Tibial nerve (tissue), 4 donors: ENCODE data around the gene LY86. TPM values are rescaled to one million over a fixed set of nuclear protein-coding genes. Genes with fewer than 3 reads are reported as not detected.
A peak's percentile ranks its signal among the peaks of the same experiment; 100 is the strongest.

ENCODE experiments used
- DNase-seq, 2 donors: peaks; one replicate each; pipeline ENCODE4 v3.0.0-alpha.2; 2019; ENCODE audit warnings: low spot score in 2 of 2
- H3K27ac ChIP-seq, 4 donors: fragments of 200-600 bp; sonication (generic) in 3 of 4; one replicate each; pipeline ENCODE4 v1.5.1; 2017 to 2019; ENCODE audit warnings: mild to moderate bottlenecking in 1 of 4
- H3K27me3 ChIP-seq, 2 donors: fragments of 200-600 bp; sonication (generic) in 1 of 2; one replicate each; pipeline versions ENCODE4 v1.5.1 to v1.6.0; 2017 to 2019
- H3K36me3 ChIP-seq, 3 donors: fragments of 200-600 bp; sonication (generic); one replicate each; pipeline ENCODE4 v1.5.1; 2018 to 2019
- H3K4me1 ChIP-seq, 4 donors: fragments of 200-600 bp; sonication (generic) in 3 of 4; one replicate each; pipeline ENCODE4 v1.5.1; 2017 to 2019
- H3K4me3 ChIP-seq, 4 donors: fragments of 200-600 bp; sonication (generic) in 3 of 4; one replicate each; pipeline ENCODE4 v1.5.1; 2017 to 2019; ENCODE audit warnings: mild to moderate bottlenecking in 1 of 4, moderate library complexity in 1 of 4
- H3K9me3 ChIP-seq, 4 donors: fragments of 200-600 bp; sonication (generic) in 3 of 4; one replicate each; pipeline ENCODE4 v1.5.1; 2017 to 2019
- CTCF ChIP-seq, 5 experiments: fragments of 200-600 bp in 3 of 5; fragments of 450-650 bp in 2 of 5; sonication (generic) in 3 of 5; IDR thresholded peaks; one replicate each; pipeline ENCODE4 v1.5.1; 2016 to 2019; ENCODE audit warnings: antibody characterized with exemption in 5 of 5, mild to moderate bottlenecking in 3 of 5, moderate library complexity in 2 of 5
- EP300 ChIP-seq, 2 donors: sonication (generic); formaldehyde crosslinking; IDR thresholded peaks; one replicate each; pipeline ENCODE4 v1.6.1; 2017; ENCODE audit warnings: antibody characterized with exemption in 2 of 2, mild to moderate bottlenecking in 1 of 2
- POLR2A ChIP-seq, 2 donors: fragments of 450-650 bp; IDR thresholded peaks; one replicate each; pipeline ENCODE4 v1.6.1; 2017; ENCODE audit warnings: antibody characterized with exemption in 2 of 2, mild to moderate bottlenecking in 2 of 2, moderate library complexity in 2 of 2
- WGBS, 2 donors: methylation state at CpG; one replicate each; pipeline ENCODE4 v1.1.5; 2018; 5-methylcytosine and 5-hydroxymethylcytosine counted together
- total RNA-seq, 4 donors: library from RNA; depleted of rRNA; stranded (reverse); fragments of >200 nt; gene quantifications; one replicate each; pipeline ENCODE4 v1.1.0, GENCODE V29; 2016

The LY86 gene
- total RNA-seq, 4 donors from 2014 or later: 0.60 to 8.3 (median 4.5) TPM

- Histone ChIP-seq H3K9me3 (no peaks in the 10 kb centered on the region), H3K4me3 (no peak overlapping the region), H3K27ac (peak overlapping the region in 2 of 4 donors; percentile 40 to 43), H3K27me3 (no peaks in the 10 kb centered on the region), H3K36me3 (no peaks in the 10 kb centered on the region), H3K4me1 (peaks cover 0 to 17% (median 0%) of the 10 kb centered on the region in 4 donors)
- no peak for DNase-seq
- TF ChIP-seq EP300 (IDR thresholded peaks at IDR 0.05) (no peak), POLR2A (IDR thresholded peaks at IDR 0.05) (no peak), CTCF (IDR thresholded peaks at IDR 0.05) (no peak)
- 72 to 79% methylated on average over 12 of the region's 12 CpGs for WGBS, 2 donors
Measured at GRCh38 chr6:6678185-6678671, 89.7 kb downstream of the LY86 start.

- Histone ChIP-seq H3K4me1 (peaks cover 0 to 17% (median 0%) of the 10 kb centered on the region in 4 donors), H3K27ac (peak overlapping the region in 1 of 4 donors; percentile 31), H3K4me3 (no peak overlapping the region), H3K9me3 (no peaks in the 10 kb centered on the region), H3K27me3 (no peaks in the 10 kb centered on the region), H3K36me3 (no peaks in the 10 kb centered on the region)
- no peak for DNase-seq
- 66% methylated on average over 11 of the region's 11 CpGs for WGBS, 2 donors
- TF ChIP-seq POLR2A (IDR thresholded peaks at IDR 0.05) (no peak), CTCF (IDR thresholded peaks at IDR 0.05) (no peak), EP300 (IDR thresholded peaks at IDR 0.05) (no peak)
Measured at GRCh38 chr6:6678811-6679210, 90.3 kb downstream of the LY86 start.

- Histone ChIP-seq H3K27me3 (no peaks in the 10 kb centered on the region), H3K36me3 (no peaks in the 10 kb centered on the region), H3K9me3 (no peaks in the 10 kb centered on the region), H3K4me3 (no peak overlapping the region), H3K27ac (peak overlapping the region in 1 of 4 donors; percentile 31), H3K4me1 (peaks cover 0 to 17% (median 0%) of the 10 kb centered on the region in 4 donors)
- 58 to 64% methylated on average over 5 of the region's 5 CpGs for WGBS, 2 donors
- no peak for DNase-seq
- no peak for TF ChIP-seq CTCF (IDR thresholded peaks at IDR 0.05)
- TF ChIP-seq POLR2A (IDR thresholded peaks at IDR 0.05): no peak
- TF ChIP-seq EP300 (IDR thresholded peaks at IDR 0.05): no peak
Measured at GRCh38 chr6:6679633-6680032, 91.1 kb downstream of the LY86 start.

- Histone ChIP-seq H3K27ac (no peak overlapping the region), H3K9me3 (no peaks in the 10 kb centered on the region), H3K36me3 (no peaks in the 10 kb centered on the region), H3K4me1 (peaks cover 0 to 17% (median 0%) of the 10 kb centered on the region in 4 donors), H3K4me3 (no peak overlapping the region), H3K27me3 (no peaks in the 10 kb centered on the region)
- DNase-seq: no peak
- no peak for TF ChIP-seq CTCF (IDR thresholded peaks at IDR 0.05)
- no peak for TF ChIP-seq EP300 (IDR thresholded peaks at IDR 0.05)
- TF ChIP-seq POLR2A (IDR thresholded peaks at IDR 0.05): no peak
Measured at GRCh38 chr6:6680526-6680925, 92.0 kb downstream of the LY86 start.

- Histone ChIP-seq H3K27me3 (no peaks in the 10 kb centered on the region), H3K4me3 (no peak overlapping the region), H3K27ac (no peak overlapping the region), H3K36me3 (no peaks in the 10 kb centered on the region), H3K4me1 (peaks cover 0 to 17% (median 0%) of the 10 kb centered on the region in 4 donors), H3K9me3 (no peaks in the 10 kb centered on the region)
- no peak for TF ChIP-seq EP300 (IDR thresholded peaks at IDR 0.05)
- no peak for DNase-seq
- 83 to 85% methylated on average over 11 of the region's 11 CpGs for WGBS, 2 donors
Measured at GRCh38 chr6:6681075-6681849, 92.7 kb downstream of the LY86 start.
